Testis (tissue), 3 donors: Measurements from ENCODE around the gene CST1. TPM values are rescaled to one million over a fixed set of nuclear protein-coding genes. Genes with fewer than 3 reads are reported as not detected.
"Not testable (repeated sequence)": the region's sequence is repeated elsewhere in the genome, so short reads cannot be mapped to it uniquely, and the experiment has no call there.

ENCODE experiments used
- DNase-seq: peaks from one replicate; pipeline ENCODE4 v3.0.0-alpha.2; 2019
- H3K27ac ChIP-seq, 2 donors: fragments of 200-600 bp; sonication (generic); one replicate each; pipeline ENCODE4 v1.5.1; 2019
- H3K27me3 ChIP-seq: fragments of 200-600 bp; sonication (generic); one replicate; pipeline ENCODE4 v1.5.1; 2019
- H3K36me3 ChIP-seq: fragments of 200-600 bp; sonication (generic); one replicate; pipeline ENCODE4 v1.5.1; 2017; ENCODE audit warnings: low read depth; ENCODE audit errors: missing control alignments
- H3K4me1 ChIP-seq: fragments of 200-600 bp; sonication (generic); one replicate; pipeline ENCODE4 v1.5.1; 2019
- H3K4me3 ChIP-seq, 2 donors: fragments of 200-600 bp; sonication (generic); one replicate each; pipeline ENCODE4 v1.5.1; 2017 to 2019
- H3K9me3 ChIP-seq: fragments of 200-600 bp; sonication (generic); one replicate; pipeline ENCODE4 v1.5.1; 2017
- CTCF ChIP-seq, 3 experiments: fragments of 450-650 bp in 2 of 3; fragments of 200-600 bp in 1 of 3; sonication (generic) in 1 of 3; IDR thresholded peaks; one replicate each; pipeline ENCODE4 v1.5.1; 2016 to 2019; ENCODE audit warnings: antibody characterized with exemption in 3 of 3, mild to moderate bottlenecking in 2 of 3, moderate library complexity in 1 of 3
- POLR2A ChIP-seq: fragments of 450-650 bp; IDR thresholded peaks from one replicate; pipeline ENCODE4 v1.6.1; 2017; ENCODE audit warnings: antibody characterized with exemption, mild to moderate bottlenecking, moderate library complexity
- WGBS, 2 donors: methylation state at CpG; one replicate each; pipeline ENCODE4 v1.1.5; 2018; 5-methylcytosine and 5-hydroxymethylcytosine counted together
- intact Hi-C: fragments of 100-400 bp; cut with DNase I; formaldehyde crosslinking; loops from one replicate; pipeline ENCODE4 v1.15.1; 2023; ENCODE audit warnings: low total_unique reads
- polyA plus RNA-seq: library from polyadenylated mRNA; stranded (reverse); fragments of 350-450 nt; fragmentation: Illumina TruSeq; extraction: RNeasy Lipid Tissue Mini Kit (QIAGEN cat#74804); gene quantifications from one replicate; pipeline ENCODE4 v1.2.3, GENCODE V29; 2014; ENCODE audit warnings: low read depth, low replicate concordance; ENCODE audit not compliant: insufficient read depth
- total RNA-seq, 2 donors: library from RNA; depleted of rRNA; stranded (reverse); fragments of >200 nt; gene quantifications; one replicate each; pipeline ENCODE4 v1.2.3, GENCODE V29; 2016

Gene CST1
- total and polyA plus RNA-seq, 3 donors from 2014 or later: 0.96 to 1.1 (median 1.0) TPM

GRCh38 chr20:23773579-23773978 is 22.8 kb upstream of the CST1 start:
- intact Hi-C loops: no loop called here
- no peak for DNase-seq
- H3K27ac ChIP-seq: no peak overlapping the region
- WGBS, 2 donors: 79 to 81% methylated on average over 4 of the region's 4 CpGs
- H3K36me3 ChIP-seq: no peaks in the 10 kb centered on the region
- no peak for TF ChIP-seq POLR2A
- TF ChIP-seq CTCF (IDR thresholded peaks at IDR 0.05): no peak
- no peak overlapping the region for H3K4me3 ChIP-seq
- no peaks in the 10 kb centered on the region for H3K4me1 ChIP-seq
- H3K27me3 ChIP-seq: no peaks in the 10 kb centered on the region
- H3K9me3 ChIP-seq: no peaks in the 10 kb centered on the region

- Histone ChIP-seq H3K27me3 (no peaks in the 10 kb centered on the region), H3K4me1 (no peaks in the 10 kb centered on the region), H3K36me3 (no peaks in the 10 kb centered on the region), H3K9me3 (no peaks in the 10 kb centered on the region), H3K27ac (no peak overlapping the region), H3K4me3 (no peak overlapping the region)
- no peak for TF ChIP-seq CTCF (IDR thresholded peaks at IDR 0.05)
- no peak for TF ChIP-seq POLR2A
- intact Hi-C loops: no loop called here
- no peak for DNase-seq
- whole genome bisulfite sequencing, 2 donors: 94 to 96% methylated on average over 3 to 8 of the region's 8 CpGs
These were observed 22.4 kb upstream of the CST1 start for GRCh38 chr20:23773127-23773526.

GRCh38 chr20:23772074-23772473 is 21.3 kb upstream of the CST1 start:
- no peak for DNase-seq
- no peak for TF ChIP-seq POLR2A
- TF ChIP-seq CTCF (IDR thresholded peaks at IDR 0.05): no peak
- H3K4me1 ChIP-seq: no peaks in the 10 kb centered on the region
- H3K27me3 ChIP-seq: no peaks in the 10 kb centered on the region
- 84 to 92% methylated on average over 3 of the region's 3 CpGs for WGBS, 2 donors
- no peak overlapping the region for H3K27ac ChIP-seq
- H3K9me3 ChIP-seq: no peaks in the 10 kb centered on the region
- intact Hi-C loops: no loop called here
- H3K36me3 ChIP-seq: no peaks in the 10 kb centered on the region
- H3K4me3 ChIP-seq: no peak overlapping the region

GRCh38 chr20:23770384-23770783 is 19.6 kb upstream of the CST1 start:
- Histone ChIP-seq H3K36me3 (no peaks in the 10 kb centered on the region), H3K27ac (no peak overlapping the region), H3K4me1 (no peaks in the 10 kb centered on the region), H3K9me3 (no peaks in the 10 kb centered on the region), H3K27me3 (no peaks in the 10 kb centered on the region), H3K4me3 (no peak overlapping the region)
- TF ChIP-seq POLR2A (no peak), CTCF (IDR thresholded peaks at IDR 0.05) (no peak)
- DNase-seq: no peak
- intact Hi-C loops: no loop called here
- 86 to 87% methylated on average over 2 of the region's 2 CpGs for WGBS, 2 donors

GRCh38 chr20:23768520-23768919 is 17.8 kb upstream of the CST1 start:
- H3K4me1 ChIP-seq, H3K27ac ChIP-seq, H3K9me3 ChIP-seq, H3K36me3 ChIP-seq, DNase-seq, H3K4me3 ChIP-seq, intact Hi-C loops, H3K27me3 ChIP-seq: not testable (repeated sequence)
